DND-41 (cell line): ENCODE measurements around the gene HTRA1.

Source experiments
- CTCF ChIP-seq: IDR thresholded peaks from 2 replicates; pipeline ENCODE4 v1.5.1; 2012; ENCODE audit warnings: borderline replicate concordance, low read length, moderate library complexity, mild to moderate bottlenecking; ENCODE audit not compliant: poor library complexity, severe bottlenecking; ENCODE audit errors: extremely low read depth
- EZH2 ChIP-seq: IDR thresholded peaks from 3 replicates; pipeline ENCODE4 v1.6.1; 2012; ENCODE audit warnings: borderline replicate concordance, low read depth, mild to moderate bottlenecking, moderate library complexity, low read length, inconsistent platforms; ENCODE audit not compliant: severe bottlenecking

GRCh38 chr10:122519144-122519543 lies 57.8 kb downstream of the HTRA1 start:
- TF ChIP-seq EZH2 (no peak), CTCF (no peak)
